NK-92 (cell line): Measurements from ENCODE around the gene OR52K1.

Source experiments
- DNase-seq: peaks from one replicate; lab custom pipeline; 2025; ENCODE audit not compliant: unreplicated experiment; lab: John Stamatoyannopoulos, UW

Gene OR52K1

GRCh38 chr11:4482445-4482844 lies at the start of gene OR52K1:
OR52K1 (plus strand) TSS chr11:4482646; CDS start chr11:4488901, 6,255 bp downstream.
- DNase-seq, result no peak

- no peak for DNase-seq
These were observed 48.6 kb upstream of the OR52K1 start for GRCh38 chr11:4433856-4434255.

- DNase-seq, result no peak
These were observed 46.0 kb upstream of the OR52K1 start for GRCh38 chr11:4436411-4436810.

- no peak for DNase-seq
These were observed 40.9 kb upstream of the OR52K1 start for GRCh38 chr11:4441515-4441914.

GRCh38 chr11:4443232-4443891 lies 39.1 kb upstream of the OR52K1 start:
- no peak for DNase-seq

- no peak for DNase-seq
These were observed 33.5 kb upstream of the OR52K1 start, which contains the start of gene OR52K2 for GRCh38 chr11:4448995-4449394. OR52K2 (plus strand) TSS chr11:4449295; CDS start chr11:4449340, 45 bp downstream.

GRCh38 chr11:4453118-4453517 lies 29.3 kb upstream of the OR52K1 start:
- no peak for DNase-seq

GRCh38 chr11:4454021-4454420 lies 28.4 kb upstream of the OR52K1 start:
- no peak for DNase-seq

GRCh38 chr11:4455419-4455818 lies 27.0 kb upstream of the OR52K1 start:
- no peak for DNase-seq

GRCh38 chr11:4459500-4459899 lies 22.9 kb upstream of the OR52K1 start:
- DNase-seq, result no peak

- no peak for DNase-seq
These were observed 22.3 kb upstream of the OR52K1 start for GRCh38 chr11:4460151-4460550.

GRCh38 chr11:4464216-4465159 lies 18.0 kb upstream of the OR52K1 start:
- no peak for DNase-seq

- DNase-seq, result no peak
These were observed 17.0 kb upstream of the OR52K1 start for GRCh38 chr11:4465407-4465806.

GRCh38 chr11:4466131-4466870 lies 16.1 kb upstream of the OR52K1 start:
- no peak for DNase-seq

- no peak for DNase-seq
These were observed 15.5 kb upstream of the OR52K1 start for GRCh38 chr11:4466871-4467442.

- no peak for DNase-seq
These were observed 14.4 kb upstream of the OR52K1 start for GRCh38 chr11:4467811-4468606.

- DNase-seq, result no peak
These were observed 2.8 kb upstream of the OR52K1 start for GRCh38 chr11:4479644-4480043.

- no peak for DNase-seq
These were observed 1.7 kb upstream of the OR52K1 start for GRCh38 chr11:4480577-4481239.

- DNase-seq, result no peak
These were observed 1.2 kb upstream of the OR52K1 start for GRCh38 chr11:4481240-4481582.

- no peak for DNase-seq
These were observed 1.9 kb downstream of the OR52K1 start for GRCh38 chr11:4484310-4484709.
